ENCODE results near the gene DCAF11. TPM values are rescaled to one million over a fixed set of nuclear protein-coding genes. Genes with fewer than 3 reads are reported as not detected.

Gene DCAF11
- total RNA-seq, 1 experiment from 2014 or later = 48.8 TPM

DNA sequence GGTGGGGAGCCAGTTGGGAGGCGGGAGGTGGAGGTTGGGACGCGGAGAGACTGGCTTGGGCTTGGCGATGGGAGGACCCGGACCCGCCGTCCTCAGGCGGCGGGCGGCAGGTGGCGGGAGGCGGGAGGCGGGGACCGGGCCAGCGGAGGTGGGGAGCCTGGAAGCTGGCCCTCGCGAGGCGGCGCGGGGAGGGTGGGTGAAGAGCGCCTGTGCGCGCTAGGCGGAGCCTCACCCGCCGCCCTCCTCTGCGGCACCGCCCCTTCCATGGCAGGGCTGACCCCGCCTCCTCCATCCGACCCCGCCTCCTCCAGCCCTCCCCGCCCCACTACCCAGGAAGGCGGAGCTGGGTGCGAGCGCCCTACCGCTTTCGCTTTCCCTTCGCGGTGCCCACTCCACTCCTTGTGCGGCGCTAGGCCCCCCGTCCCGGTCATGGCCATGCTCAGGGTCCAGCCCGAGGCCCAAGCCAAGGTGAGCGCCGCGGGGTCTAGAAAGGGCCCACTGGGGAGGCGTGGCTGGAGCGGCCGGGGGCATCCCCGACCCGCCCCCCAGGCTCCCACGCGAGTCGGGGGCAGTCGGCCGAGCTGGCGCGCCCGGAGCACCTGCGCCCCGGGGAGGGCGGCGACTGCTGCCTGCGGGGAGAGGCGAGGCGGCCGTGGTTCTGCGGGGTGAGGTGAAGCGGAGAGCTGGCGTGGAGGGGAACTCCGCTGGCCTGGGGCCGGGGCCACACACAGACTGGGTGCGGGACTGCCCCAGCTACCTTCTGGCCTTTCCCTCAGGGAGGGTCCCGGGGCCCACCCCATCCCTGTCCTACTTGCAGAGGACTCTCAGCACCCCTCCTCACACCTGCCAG lies 21.5 kb downstream of the DCAF11 start, which contains the start of gene PSME1:
Gene PSME1, plus strand, starts transcription at position 361 of the 850 bp plus-strand sequence. Its CDS starts 69 bp downstream, at position 430.
- peaks cover 42% of the 10 kb centered on the region for H3K4me1 Mint-ChIP-seq (ENCODE audit: insufficient read depth, unreplicated experiment)
- CTCF ChIA-PET = interaction anchor here (0.6 to 1.8 kb wide), 10 partner anchors 9 to 135 kb away, joined by 3 to 9 read pairs (median 4); partner anchors contain the start of genes IRF9 and PSME2
- peak within 1 kb of the TSS; percentile 75 for H3K4me3 Mint-ChIP-seq (ENCODE audit: unreplicated experiment)
- H3K36me3 Mint-ChIP-seq (ENCODE audit: insufficient read depth, unreplicated experiment) = peaks cover 26% of the 10 kb centered on the region
- POLR2A ChIA-PET = interaction anchor here (0.7 to 12.5 kb wide), 18 partner anchors 8 to 1306 kb away, joined by 3 to 252 read pairs (median 6); partner anchors contain the start of genes AP1G2, CHMP4A, DCAF11 and GMPR2
- peak; percentile 89 for DNase-seq (ENCODE audit: unreplicated experiment)
- no peaks in the 10 kb centered on the region for H3K27me3 Mint-ChIP-seq (ENCODE audit: insufficient read depth, unreplicated experiment)
- peak within 1 kb of the TSS; percentile 86 for H3K27ac Mint-ChIP-seq (ENCODE audit: low read depth, unreplicated experiment)
- no TSS peak for BruUV-seq (replicated peaks)
- intact Hi-C loops (cut with micrococcal nuclease) = no loop called here
- TF ChIP-seq, protein P1, sequence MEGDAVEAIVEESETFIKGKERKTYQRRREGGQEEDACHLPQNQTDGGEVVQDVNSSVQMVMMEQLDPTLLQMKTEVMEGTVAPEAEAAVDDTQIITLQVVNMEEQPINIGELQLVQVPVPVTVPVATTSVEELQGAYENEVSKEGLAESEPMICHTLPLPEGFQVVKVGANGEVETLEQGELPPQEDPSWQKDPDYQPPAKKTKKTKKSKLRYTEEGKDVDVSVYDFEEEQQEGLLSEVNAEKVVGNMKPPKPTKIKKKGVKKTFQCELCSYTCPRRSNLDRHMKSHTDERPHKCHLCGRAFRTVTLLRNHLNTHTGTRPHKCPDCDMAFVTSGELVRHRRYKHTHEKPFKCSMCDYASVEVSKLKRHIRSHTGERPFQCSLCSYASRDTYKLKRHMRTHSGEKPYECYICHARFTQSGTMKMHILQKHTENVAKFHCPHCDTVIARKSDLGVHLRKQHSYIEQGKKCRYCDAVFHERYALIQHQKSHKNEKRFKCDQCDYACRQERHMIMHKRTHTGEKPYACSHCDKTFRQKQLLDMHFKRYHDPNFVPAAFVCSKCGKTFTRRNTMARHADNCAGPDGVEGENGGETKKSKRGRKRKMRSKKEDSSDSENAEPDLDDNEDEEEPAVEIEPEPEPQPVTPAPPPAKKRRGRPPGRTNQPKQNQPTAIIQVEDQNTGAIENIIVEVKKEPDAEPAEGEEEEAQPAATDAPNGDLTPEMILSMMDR (IDR thresholded peaks at IDR 0.05; ENCODE audit: unreplicated experiment) = no peak
- no peaks in the 10 kb centered on the region for H3K9me3 Mint-ChIP-seq (ENCODE audit: unreplicated experiment)

DNA sequence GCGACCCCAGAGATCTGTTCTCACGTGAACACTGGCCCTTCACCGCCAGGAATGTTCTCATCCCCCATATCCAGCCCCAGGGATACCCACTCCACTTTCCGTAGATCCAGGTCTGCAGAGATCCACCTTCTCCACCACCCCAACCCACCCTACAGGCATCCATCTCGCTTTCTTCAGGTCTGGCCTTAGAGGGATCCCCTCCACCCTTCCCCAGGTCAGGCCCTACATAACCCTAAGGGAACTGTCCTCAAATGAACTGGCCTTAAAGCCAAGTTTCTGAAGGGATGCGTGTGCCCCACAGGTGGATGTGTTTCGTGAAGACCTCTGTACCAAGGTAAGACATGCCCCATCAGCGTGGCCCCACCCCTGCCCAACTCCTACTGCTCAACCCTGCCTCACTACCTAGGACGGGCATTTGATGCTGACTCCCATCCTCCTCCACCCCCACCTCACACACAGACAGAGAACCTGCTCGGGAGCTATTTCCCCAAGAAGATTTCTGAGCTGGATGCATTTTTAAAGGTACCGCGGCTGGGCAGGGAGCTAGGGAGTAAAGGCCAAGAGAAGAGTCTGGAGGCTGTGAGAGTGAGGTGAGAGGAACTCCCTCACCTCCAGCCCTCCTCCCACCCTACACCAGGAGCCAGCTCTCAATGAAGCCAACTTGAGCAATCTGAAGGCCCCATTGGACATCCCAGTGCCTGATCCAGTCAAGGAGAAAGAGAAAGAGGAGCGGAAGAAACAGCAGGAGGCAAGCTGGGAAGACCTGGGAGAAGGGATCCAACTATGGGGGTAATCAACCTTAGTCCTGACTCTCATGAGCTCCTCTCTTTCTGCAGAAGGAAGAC lies 22.3 kb downstream of the DCAF11 start:
- peak overlapping the region; percentile 75 for H3K4me3 Mint-ChIP-seq (ENCODE audit: unreplicated experiment)
- peaks cover 41% of the 10 kb centered on the region for H3K4me1 Mint-ChIP-seq (ENCODE audit: insufficient read depth, unreplicated experiment)
- H3K27ac Mint-ChIP-seq (ENCODE audit: low read depth, unreplicated experiment) = peak overlapping the region; percentile 86
- ChIA-PET CTCF (interaction anchor here (0.6 to 1.8 kb wide), 8 partner anchors 8 to 232 kb away, joined by 3 to 9 read pairs (median 4); partner anchors contain the start of genes CIDEB, DCAF11 and RNF31), POLR2A (interaction anchor here (0.7 to 12.5 kb wide), 17 partner anchors 10 to 816 kb away, joined by 3 to 252 read pairs (median 6); partner anchors contain the start of genes AP1G2, CHMP4A, DCAF11 and GMPR2)
- BruUV-seq (replicated peaks) = no TSS peak
- peaks cover 26% of the 10 kb centered on the region for H3K36me3 Mint-ChIP-seq (ENCODE audit: insufficient read depth, unreplicated experiment)
- TF ChIP-seq, protein P1 (IDR thresholded peaks at IDR 0.05; ENCODE audit: unreplicated experiment) = no peak
- H3K9me3 Mint-ChIP-seq (ENCODE audit: unreplicated experiment) = no peaks in the 10 kb centered on the region
- no peaks in the 10 kb centered on the region for H3K27me3 Mint-ChIP-seq (ENCODE audit: insufficient read depth, unreplicated experiment)
- DNase-seq (ENCODE audit: unreplicated experiment) = no peak
- intact Hi-C loops (cut with micrococcal nuclease) = no loop called here

DNA sequence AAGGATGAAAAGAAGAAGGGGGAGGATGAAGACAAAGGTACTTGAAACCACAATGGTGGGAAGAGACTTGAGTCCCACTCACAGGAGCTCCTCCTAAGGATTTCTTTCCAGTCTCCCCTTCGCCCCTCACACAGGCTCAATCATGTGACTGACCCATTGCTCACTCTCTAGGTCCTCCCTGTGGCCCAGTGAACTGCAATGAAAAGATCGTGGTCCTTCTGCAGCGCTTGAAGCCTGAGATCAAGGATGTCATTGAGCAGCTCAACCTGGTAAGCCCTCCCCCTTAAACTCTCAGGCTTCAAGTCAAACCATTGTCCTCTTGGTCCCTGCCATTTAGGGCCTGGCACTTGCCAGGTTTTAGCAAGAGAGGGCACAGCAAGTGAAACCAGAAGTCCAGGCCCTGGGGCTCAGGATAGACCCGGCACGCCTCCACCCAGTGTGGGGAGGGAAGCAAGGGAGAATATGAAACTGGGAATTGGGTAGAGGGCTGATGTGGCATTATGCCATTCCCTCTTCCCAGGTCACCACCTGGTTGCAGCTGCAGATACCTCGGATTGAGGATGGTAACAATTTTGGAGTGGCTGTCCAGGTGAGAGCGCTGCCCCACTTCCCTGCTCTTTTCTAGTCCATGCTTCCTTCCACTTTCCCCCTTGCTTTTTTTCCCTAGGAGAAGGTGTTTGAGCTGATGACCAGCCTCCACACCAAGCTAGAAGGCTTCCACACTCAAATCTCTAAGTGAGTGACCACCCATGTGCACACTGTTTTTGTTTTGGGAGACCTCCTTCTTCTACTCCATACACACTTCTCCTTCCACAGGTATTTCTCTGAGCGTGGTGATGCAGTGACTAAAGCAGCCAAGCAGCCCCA lies 23.2 kb downstream of the DCAF11 start:
- ChIA-PET CTCF (interaction anchor here (0.6 to 2.4 kb wide), 6 partner anchors 9 to 170 kb away, joined by 3 to 12 read pairs (median 5); partner anchors contain the start of genes CIDEB, DCAF11, IRF9 and RNF31), POLR2A (interaction anchor here (0.9 to 12.5 kb wide), 7 partner anchors 9 to 136 kb away, joined by 3 to 252 read pairs (median 6); partner anchors contain the start of genes CHMP4A, DCAF11, IPO4 and NRL)
- DNase-seq (ENCODE audit: unreplicated experiment) = no peak
- Mint-ChIP-seq H3K36me3 (ENCODE audit: insufficient read depth, unreplicated experiment) (peaks cover 26% of the 10 kb centered on the region), H3K9me3 (ENCODE audit: unreplicated experiment) (no peaks in the 10 kb centered on the region), H3K27me3 (ENCODE audit: insufficient read depth, unreplicated experiment) (no peaks in the 10 kb centered on the region), H3K27ac (ENCODE audit: low read depth, unreplicated experiment) (peak overlapping the region; percentile 86), H3K4me3 (ENCODE audit: unreplicated experiment) (peak overlapping the region; percentile 75), H3K4me1 (ENCODE audit: insufficient read depth, unreplicated experiment) (peaks cover 35% of the 10 kb centered on the region)
- intact Hi-C loops (cut with micrococcal nuclease) = no loop called here
- TF ChIP-seq, protein P1 (IDR thresholded peaks at IDR 0.05; ENCODE audit: unreplicated experiment) = no peak
- no TSS peak for BruUV-seq (replicated peaks)
